Measurements from ENCODE around the gene SLC49A4.

- TF ChIP-seq, protein P1, sequence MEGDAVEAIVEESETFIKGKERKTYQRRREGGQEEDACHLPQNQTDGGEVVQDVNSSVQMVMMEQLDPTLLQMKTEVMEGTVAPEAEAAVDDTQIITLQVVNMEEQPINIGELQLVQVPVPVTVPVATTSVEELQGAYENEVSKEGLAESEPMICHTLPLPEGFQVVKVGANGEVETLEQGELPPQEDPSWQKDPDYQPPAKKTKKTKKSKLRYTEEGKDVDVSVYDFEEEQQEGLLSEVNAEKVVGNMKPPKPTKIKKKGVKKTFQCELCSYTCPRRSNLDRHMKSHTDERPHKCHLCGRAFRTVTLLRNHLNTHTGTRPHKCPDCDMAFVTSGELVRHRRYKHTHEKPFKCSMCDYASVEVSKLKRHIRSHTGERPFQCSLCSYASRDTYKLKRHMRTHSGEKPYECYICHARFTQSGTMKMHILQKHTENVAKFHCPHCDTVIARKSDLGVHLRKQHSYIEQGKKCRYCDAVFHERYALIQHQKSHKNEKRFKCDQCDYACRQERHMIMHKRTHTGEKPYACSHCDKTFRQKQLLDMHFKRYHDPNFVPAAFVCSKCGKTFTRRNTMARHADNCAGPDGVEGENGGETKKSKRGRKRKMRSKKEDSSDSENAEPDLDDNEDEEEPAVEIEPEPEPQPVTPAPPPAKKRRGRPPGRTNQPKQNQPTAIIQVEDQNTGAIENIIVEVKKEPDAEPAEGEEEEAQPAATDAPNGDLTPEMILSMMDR (IDR thresholded peaks at IDR 0.05) = no peak
- no peak for TF ChIP-seq POLR2AphosphoS5 (IDR thresholded peaks at IDR 0.05)
- no peak for TF ChIP-seq POLR2A (IDR thresholded peaks at IDR 0.05)
Measured at GRCh38 chr3:122921791-122922651, 127.2 kb downstream of the SLC49A4 start.

Measured in gastroesophageal sphincter (tissue), 3 donors.